Measurements from ENCODE around the gene MAMSTR. TPM values are rescaled to one million over a fixed set of nuclear protein-coding genes. Genes with fewer than 3 reads are reported as not detected.
A peak's percentile ranks its signal among the peaks of the same experiment; 100 is the strongest.

Gene MAMSTR
- total RNA-seq, 4 donors from 2014 or later: 3.4 to 10.8 (median 5.4) TPM

GRCh38 chr19:48678201-48678600 lies 41.3 kb downstream of the MAMSTR start:
- peaks cover 4 to 11% of the 10 kb centered on the region in 2 donors for H3K4me1 ChIP-seq
- in situ Hi-C loops (cut with MboI; ENCODE audit: low sequenced_read_pairs in 4 of 4) (loop anchor here in 1 of 4 donors (10.0 kb wide), 1 partner anchor 167 kb away; no protein-coding TSS in a partner anchor), intact Hi-C loops (cut with DNase I; ENCODE audit: low total_unique reads) (loop anchor here (5.0 to 10.0 kb wide), 2 partner anchors 34 to 167 kb away; no protein-coding TSS in a partner anchor)
- DNase-seq: no peak
- H3K36me3 ChIP-seq: no peaks in the 10 kb centered on the region
- no peak overlapping the region for H3K27ac ChIP-seq
- no peak overlapping the region for H3K4me3 ChIP-seq
- ATAC-seq: no peak
- TF ChIP-seq POLR2A (IDR thresholded peaks at IDR 0.05): no peak
- TF ChIP-seq, protein P1, sequence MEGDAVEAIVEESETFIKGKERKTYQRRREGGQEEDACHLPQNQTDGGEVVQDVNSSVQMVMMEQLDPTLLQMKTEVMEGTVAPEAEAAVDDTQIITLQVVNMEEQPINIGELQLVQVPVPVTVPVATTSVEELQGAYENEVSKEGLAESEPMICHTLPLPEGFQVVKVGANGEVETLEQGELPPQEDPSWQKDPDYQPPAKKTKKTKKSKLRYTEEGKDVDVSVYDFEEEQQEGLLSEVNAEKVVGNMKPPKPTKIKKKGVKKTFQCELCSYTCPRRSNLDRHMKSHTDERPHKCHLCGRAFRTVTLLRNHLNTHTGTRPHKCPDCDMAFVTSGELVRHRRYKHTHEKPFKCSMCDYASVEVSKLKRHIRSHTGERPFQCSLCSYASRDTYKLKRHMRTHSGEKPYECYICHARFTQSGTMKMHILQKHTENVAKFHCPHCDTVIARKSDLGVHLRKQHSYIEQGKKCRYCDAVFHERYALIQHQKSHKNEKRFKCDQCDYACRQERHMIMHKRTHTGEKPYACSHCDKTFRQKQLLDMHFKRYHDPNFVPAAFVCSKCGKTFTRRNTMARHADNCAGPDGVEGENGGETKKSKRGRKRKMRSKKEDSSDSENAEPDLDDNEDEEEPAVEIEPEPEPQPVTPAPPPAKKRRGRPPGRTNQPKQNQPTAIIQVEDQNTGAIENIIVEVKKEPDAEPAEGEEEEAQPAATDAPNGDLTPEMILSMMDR (IDR thresholded peaks at IDR 0.05 in 4 of 5, conservative IDR thresholded peaks at IDR 0.05 in 1 of 5): no peak
- no peaks in the 10 kb centered on the region for H3K27me3 ChIP-seq
- H3K9me3 ChIP-seq: no peaks in the 10 kb centered on the region

GRCh38 chr19:48676887-48677286 lies 42.6 kb downstream of the MAMSTR start:
- Histone ChIP-seq H3K27me3 (no peaks in the 10 kb centered on the region), H3K4me3 (no peak overlapping the region), H3K36me3 (no peaks in the 10 kb centered on the region), H3K4me1 (peaks cover 4 to 11% of the 10 kb centered on the region in 2 donors), H3K9me3 (no peaks in the 10 kb centered on the region), H3K27ac (no peak overlapping the region)
- TF ChIP-seq POLR2A (IDR thresholded peaks at IDR 0.05): no peak
- TF ChIP-seq, protein P1 (IDR thresholded peaks at IDR 0.05 in 4 of 5, conservative IDR thresholded peaks at IDR 0.05 in 1 of 5): no peak
- no peak for DNase-seq
- ATAC-seq: no peak
- intact Hi-C loops (cut with DNase I; ENCODE audit: low total_unique reads): loop anchor here (5.0 to 10.0 kb wide), 2 partner anchors 35 to 168 kb away; no protein-coding TSS in a partner anchor
- in situ Hi-C loops (cut with MboI; ENCODE audit: low sequenced_read_pairs in 4 of 4): loop anchor here in 1 of 4 donors (10.0 kb wide), 1 partner anchor 168 kb away; no protein-coding TSS in a partner anchor

GRCh38 chr19:48676487-48676886 lies 43.0 kb downstream of the MAMSTR start:
- H3K27me3 ChIP-seq: no peaks in the 10 kb centered on the region
- intact Hi-C loops (cut with DNase I; ENCODE audit: low total_unique reads) (loop anchor here (5.0 to 10.0 kb wide), 2 partner anchors 36 to 168 kb away; no protein-coding TSS in a partner anchor), in situ Hi-C loops (cut with MboI; ENCODE audit: low sequenced_read_pairs in 4 of 4) (loop anchor here in 1 of 4 donors (10.0 kb wide), 1 partner anchor 168 kb away; no protein-coding TSS in a partner anchor)
- no peak for ATAC-seq
- no peak for TF ChIP-seq POLR2A (IDR thresholded peaks at IDR 0.05)
- TF ChIP-seq, protein P1 (IDR thresholded peaks at IDR 0.05 in 4 of 5, conservative IDR thresholded peaks at IDR 0.05 in 1 of 5): no peak
- H3K36me3 ChIP-seq: no peaks in the 10 kb centered on the region
- H3K4me3 ChIP-seq: no peak overlapping the region
- H3K9me3 ChIP-seq: no peaks in the 10 kb centered on the region
- H3K4me1 ChIP-seq: peaks cover 4 to 11% of the 10 kb centered on the region in 2 donors
- no peak for DNase-seq
- H3K27ac ChIP-seq: no peak overlapping the region

DNA sequence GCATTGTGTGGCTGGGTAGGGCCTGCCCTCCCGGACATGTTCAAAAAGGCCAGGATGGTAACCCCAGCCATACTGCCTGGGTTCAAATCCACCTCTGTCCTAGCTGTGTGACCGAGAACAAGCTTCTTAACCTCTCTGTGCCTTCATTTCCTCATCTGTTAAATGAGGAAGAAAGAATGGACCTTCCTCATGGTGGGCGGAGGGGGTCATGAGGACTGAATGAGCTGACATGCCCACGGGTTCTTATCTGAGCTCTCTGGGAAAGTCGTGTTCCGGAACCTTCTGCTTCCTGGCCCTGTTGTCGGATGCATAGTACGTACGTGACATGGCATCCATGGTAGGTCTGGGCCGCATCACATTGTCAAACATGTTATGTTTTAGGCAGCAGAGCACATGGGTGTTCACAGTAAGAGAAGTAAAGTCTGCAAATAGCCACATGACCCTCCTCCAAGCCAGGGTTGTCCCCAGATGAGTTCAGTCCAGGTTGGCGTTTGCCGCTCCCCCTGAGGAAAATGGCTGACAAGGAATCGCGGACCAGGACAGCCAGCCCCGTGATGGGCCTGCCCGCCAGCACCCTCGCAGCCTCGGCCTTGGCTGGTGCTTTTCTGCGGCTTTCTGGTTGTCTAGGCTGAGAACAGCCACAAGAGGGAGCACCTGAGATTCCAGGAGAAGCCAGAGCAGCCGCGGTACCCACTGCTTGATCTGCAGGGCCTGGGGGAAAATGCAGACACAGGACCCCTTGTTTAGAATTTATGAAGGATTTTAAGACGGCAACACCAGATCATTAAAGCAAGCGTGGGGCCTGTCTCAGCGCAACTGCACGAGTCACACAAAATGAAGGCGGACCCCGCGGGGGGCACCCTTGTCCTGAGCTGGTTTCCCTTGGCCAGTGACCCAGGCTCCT lies 44.4 kb downstream of the MAMSTR start:
- in situ Hi-C loops (cut with MboI; ENCODE audit: low sequenced_read_pairs in 4 of 4) (loop anchor here in 1 of 4 donors (10.0 kb wide), 1 partner anchor 170 kb away; no protein-coding TSS in a partner anchor), intact Hi-C loops (cut with DNase I; ENCODE audit: low total_unique reads) (loop anchor here (1.0 to 10.0 kb wide), 4 partner anchors 29 to 170 kb away; partner anchors contain the start of gene CA11)
- DNase-seq (peak; percentile 63 to 78), ATAC-seq (peak; percentile 91 to 95)
- H3K4me1 ChIP-seq: peaks cover 4 to 11% of the 10 kb centered on the region in 2 donors
- H3K4me3 ChIP-seq: no peak overlapping the region
- H3K9me3 ChIP-seq: no peaks in the 10 kb centered on the region
- no peak for TF ChIP-seq POLR2A (IDR thresholded peaks at IDR 0.05)
- TF ChIP-seq, protein P1 (IDR thresholded peaks at IDR 0.05 in 4 of 5, conservative IDR thresholded peaks at IDR 0.05 in 1 of 5): peak; percentile 80 to 93 (median 89)
- H3K27ac ChIP-seq: peak overlapping the region in 1 of 4 donors; percentile 57
- H3K36me3 ChIP-seq: no peaks in the 10 kb centered on the region
- no peaks in the 10 kb centered on the region for H3K27me3 ChIP-seq

All from gastrocnemius medialis (tissue), 4 donors.